PC-9 (cell line): ENCODE results near the gene ZNF607. TPM values are rescaled to one million over a fixed set of nuclear protein-coding genes. Genes with fewer than 3 reads are reported as not detected.

Source experiments
- BruUV-seq: library from RNA; stranded (reverse); fragments of 400-500 nt; replicated peaks from 2 replicates; lab custom pipeline; 2021; lab: Mats Ljungman, UMichigan
- CTCF ChIA-PET: fragments of 300-600 bp; sonication (Branson Sonifier 250); formaldehyde crosslinking; loops from one replicate; lab custom pipeline; 2022; ENCODE audit warnings: antibody characterized with exemption; lab: Charles Lee
- POLR2A ChIA-PET: fragments of 300-600 bp; sonication (Branson Sonifier 250); formaldehyde crosslinking; loops from one replicate; lab custom pipeline; 2022; ENCODE audit warnings: antibody characterized with exemption; ENCODE audit not compliant: unreplicated experiment; lab: Charles Lee
- DNase-seq, 2 experiments: peaks; one replicate each; pipeline versions ENCODE4 v3.0.0 to v3.0.0-alpha.2; 2015 to 2022; ENCODE audit warnings: mixed read lengths in 1 of 2
- H2AFZ ChIP-seq: fragments of 200-600 bp; sonication (generic); 2 replicates; pipeline ENCODE4 v1.8.1; 2017; ENCODE audit warnings: antibody characterized with exemption
- H3F3A ChIP-seq: fragments of 200-600 bp; sonication (generic); 2 replicates; pipeline ENCODE4 v1.8.1; 2017; ENCODE audit warnings: antibody characterized with exemption, mild to moderate bottlenecking, low read depth; ENCODE audit not compliant: insufficient read depth
- H3K27ac ChIP-seq: fragments of 200-600 bp; sonication (generic); 2 replicates; pipeline ENCODE4 v1.6.1; 2016; ENCODE audit warnings: mixed run types
- H3K27me3 ChIP-seq: fragments of 200-600 bp; sonication (generic); 2 replicates; pipeline ENCODE4 v1.6.1; 2016; ENCODE audit warnings: low read depth, mixed run types; ENCODE audit not compliant: insufficient read depth
- H3K36me3 ChIP-seq: fragments of 200-600 bp; sonication (generic); 2 replicates; pipeline ENCODE4 v1.6.1; 2016; ENCODE audit warnings: low read depth, mixed run types
- H3K4me1 ChIP-seq: fragments of 200-600 bp; sonication (generic); replicated peaks from 2 replicates; pipeline ENCODE4 v1.6.1; 2016; ENCODE audit warnings: mixed run types; ENCODE audit not compliant: insufficient read depth
- H3K4me2 ChIP-seq: fragments of 200-600 bp; sonication (generic); 2 replicates; pipeline ENCODE4 v1.6.1; 2017; ENCODE audit warnings: mixed run types
- H3K4me3 ChIP-seq: fragments of 200-600 bp; sonication (generic); 2 replicates; pipeline ENCODE4 v1.6.1; 2016; ENCODE audit warnings: mixed run types
- H3K79me2 ChIP-seq: fragments of 200-600 bp; sonication (generic); 2 replicates; pipeline ENCODE4 v1.6.1; 2017; ENCODE audit warnings: low read depth, mixed run types
- H3K9me2 ChIP-seq: fragments of 200-600 bp; sonication (generic); 2 replicates; pipeline ENCODE4 v1.8.1; 2017; ENCODE audit warnings: mild to moderate bottlenecking; ENCODE audit not compliant: insufficient read depth
- H3K9me3 ChIP-seq: fragments of 200-600 bp; sonication (generic); 2 replicates; pipeline ENCODE4 v1.8.1; 2016; ENCODE audit warnings: low read depth; ENCODE audit not compliant: insufficient read depth
- H4K20me1 ChIP-seq: fragments of 200-600 bp; sonication (generic); 2 replicates; pipeline ENCODE4 v1.8.1; 2017; ENCODE audit not compliant: insufficient read depth
- EZH2 ChIP-seq: fragments of 200-600 bp; sonication (generic); IDR thresholded peaks from 2 replicates; pipeline ENCODE4 v1.8.0; 2017; ENCODE audit warnings: antibody characterized with exemption, low read depth
- intact Hi-C: fragments of 100-400 bp; cut with micrococcal nuclease; formaldehyde crosslinking; loops from one replicate; pipeline ENCODE4 v1.10.0; 2022; ENCODE audit not compliant: unreplicated experiment
- total RNA-seq: library from RNA; stranded (reverse); gene quantifications from 2 replicates; pipeline ENCODE4 v1.2.3, GENCODE V29; 2021
- TF ChIP-seq, protein P1 (sequence below): fragments of 200-600 bp; sonication (generic); conservative IDR thresholded peaks from 2 replicates; pipeline ENCODE4 v1.6.1; 2017; ENCODE audit warnings: mixed run types, antibody characterized with exemption, mild to moderate bottlenecking, moderate library complexity

ZNF607 gene
- total RNA-seq, 1 experiment from 2014 or later, result 12.5 TPM

GRCh38 chr19:37692956-37693620 lies 26.5 kb downstream of the ZNF607 start:
- peaks cover 23% of the 10 kb centered on the region for H3K9me3 ChIP-seq
- no peak for DNase-seq
- H3K27me3 ChIP-seq, result no peaks in the 10 kb centered on the region
- no peaks in the 10 kb centered on the region for H3K9me2 ChIP-seq
- H3F3A ChIP-seq, result no peaks in the 10 kb centered on the region
- H3K4me3 ChIP-seq, result no peak overlapping the region
- no peaks in the 10 kb centered on the region; the same call in 1 of the 2 replicates for H3K36me3 ChIP-seq
- intact Hi-C loops, result no loop called here
- no peak overlapping the region for H3K27ac ChIP-seq
- H4K20me1 ChIP-seq, result no peaks in the 10 kb centered on the region
- no peaks in the 10 kb centered on the region for H3K79me2 ChIP-seq
- CTCF ChIA-PET, result no interaction called here
- BruUV-seq, result no TSS peak
- TF ChIP-seq, protein P1, sequence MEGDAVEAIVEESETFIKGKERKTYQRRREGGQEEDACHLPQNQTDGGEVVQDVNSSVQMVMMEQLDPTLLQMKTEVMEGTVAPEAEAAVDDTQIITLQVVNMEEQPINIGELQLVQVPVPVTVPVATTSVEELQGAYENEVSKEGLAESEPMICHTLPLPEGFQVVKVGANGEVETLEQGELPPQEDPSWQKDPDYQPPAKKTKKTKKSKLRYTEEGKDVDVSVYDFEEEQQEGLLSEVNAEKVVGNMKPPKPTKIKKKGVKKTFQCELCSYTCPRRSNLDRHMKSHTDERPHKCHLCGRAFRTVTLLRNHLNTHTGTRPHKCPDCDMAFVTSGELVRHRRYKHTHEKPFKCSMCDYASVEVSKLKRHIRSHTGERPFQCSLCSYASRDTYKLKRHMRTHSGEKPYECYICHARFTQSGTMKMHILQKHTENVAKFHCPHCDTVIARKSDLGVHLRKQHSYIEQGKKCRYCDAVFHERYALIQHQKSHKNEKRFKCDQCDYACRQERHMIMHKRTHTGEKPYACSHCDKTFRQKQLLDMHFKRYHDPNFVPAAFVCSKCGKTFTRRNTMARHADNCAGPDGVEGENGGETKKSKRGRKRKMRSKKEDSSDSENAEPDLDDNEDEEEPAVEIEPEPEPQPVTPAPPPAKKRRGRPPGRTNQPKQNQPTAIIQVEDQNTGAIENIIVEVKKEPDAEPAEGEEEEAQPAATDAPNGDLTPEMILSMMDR, result no peak
- POLR2A ChIA-PET, result no interaction called here
- no peak overlapping the region for H2AFZ ChIP-seq
- H3K4me2 ChIP-seq, result no peak overlapping the region
- H3K4me1 ChIP-seq, result no peaks in the 10 kb centered on the region

- no peaks in the 10 kb centered on the region for H3K36me3 ChIP-seq
- no peak overlapping the region for H3K4me3 ChIP-seq
- BruUV-seq, result no TSS peak
- no peak overlapping the region for H3K27ac ChIP-seq
- no peaks in the 10 kb centered on the region for H3K9me2 ChIP-seq
- intact Hi-C loops, result no loop called here
- ChIA-PET CTCF (no interaction called here), POLR2A (no interaction called here)
- no peaks in the 10 kb centered on the region for H3K4me1 ChIP-seq
- no peaks in the 10 kb centered on the region for H3F3A ChIP-seq
- no peaks in the 10 kb centered on the region for H4K20me1 ChIP-seq
- DNase-seq, result peak in 1 of 2 experiments; percentile 43
- peaks cover 12% of the 10 kb centered on the region for H3K9me3 ChIP-seq
- TF ChIP-seq, protein P1, result no peak
- no peak for TF ChIP-seq EZH2
- H3K79me2 ChIP-seq, result no peaks in the 10 kb centered on the region
- no peak overlapping the region for H2AFZ ChIP-seq
- no peaks in the 10 kb centered on the region for H3K27me3 ChIP-seq
- H3K4me2 ChIP-seq, result no peak overlapping the region
These were observed 27.6 kb downstream of the ZNF607 start for GRCh38 chr19:37691881-37692504.

DNA sequence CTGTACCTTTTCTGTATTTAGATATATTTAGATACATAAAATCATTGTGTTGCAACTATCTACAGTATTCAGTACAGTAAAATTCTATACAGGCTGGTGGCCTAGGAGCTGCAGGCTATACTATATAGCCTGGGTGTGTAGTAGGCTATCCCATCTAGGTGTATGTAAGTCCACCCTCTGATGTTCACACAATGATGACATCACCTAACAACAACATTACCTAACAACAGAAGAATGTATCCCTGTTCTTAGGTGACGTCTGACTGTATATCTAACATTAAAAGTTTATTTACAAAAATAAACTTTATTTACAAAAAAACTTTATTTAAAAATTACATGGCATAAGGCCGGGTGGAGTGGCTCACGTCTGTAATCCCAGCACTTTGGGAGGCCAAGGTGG lies 36.0 kb downstream of the ZNF607 start:
- no peak for TF ChIP-seq EZH2
- TF ChIP-seq, protein P1, result no peak
- Histone ChIP-seq H3K4me3 (no peak overlapping the region), H3K4me1 (no peaks in the 10 kb centered on the region), H3K27ac (no peak overlapping the region), H3K4me2 (no peak overlapping the region), H4K20me1 (no peaks in the 10 kb centered on the region), H3K27me3 (no peaks in the 10 kb centered on the region), H3K79me2 (no peaks in the 10 kb centered on the region), H3K9me3 (no peaks in the 10 kb centered on the region; the same call in 1 of the 2 replicates), H3K9me2 (no peaks in the 10 kb centered on the region), H2AFZ (no peak overlapping the region), H3F3A (no peaks in the 10 kb centered on the region), H3K36me3 (no peaks in the 10 kb centered on the region)
- no peak for DNase-seq
- ChIA-PET CTCF (no interaction called here), POLR2A (no interaction called here)
- intact Hi-C loops, result no loop called here
- BruUV-seq, result no TSS peak
